ENCODE results near the gene SCRT2.
"Not testable (repeated sequence)": the region's sequence is repeated elsewhere in the genome, so short reads cannot be mapped to it uniquely, and the experiment has no call there.

SCRT2 gene

GRCh38 chr20:707451-708110 is 32.0 kb upstream of the SCRT2 start:
- no peak for DNase-seq
- ATAC-seq = no peak
- H3K4me3 Mint-ChIP-seq = no peak overlapping the region
- H3K27ac Mint-ChIP-seq = no peak overlapping the region
- H3K27me3 Mint-ChIP-seq = peaks cover 42% of the 10 kb centered on the region
- H3K4me1 Mint-ChIP-seq = no peaks in the 10 kb centered on the region
- peaks cover 0 to 7% of the 10 kb centered on the region in 2 donors for H3K9me3 Mint-ChIP-seq

GRCh38 chr20:706366-706885 is 30.8 kb upstream of the SCRT2 start:
- peaks cover 0 to 7% of the 10 kb centered on the region in 2 donors for H3K9me3 Mint-ChIP-seq
- no peaks in the 10 kb centered on the region for H3K4me1 Mint-ChIP-seq
- ATAC-seq = no peak

GRCh38 chr20:704726-705125 is 29.1 kb upstream of the SCRT2 start:
- no peak overlapping the region for H3K27ac Mint-ChIP-seq
- peaks cover 0 to 7% of the 10 kb centered on the region in 2 donors for H3K9me3 Mint-ChIP-seq
- ATAC-seq = no peak
- H3K4me3 Mint-ChIP-seq = no peak overlapping the region
- DNase-seq = no peak
- H3K4me1 Mint-ChIP-seq = no peaks in the 10 kb centered on the region
- peaks cover 23% of the 10 kb centered on the region for H3K27me3 Mint-ChIP-seq

More at GRCh38 chr20:706366-706885, 30.8 kb upstream of the SCRT2 start:
- no peak overlapping the region for H3K4me3 Mint-ChIP-seq
- no peak for DNase-seq
- H3K27ac Mint-ChIP-seq = no peak overlapping the region
- peaks cover 34% of the 10 kb centered on the region for H3K27me3 Mint-ChIP-seq

GRCh38 chr20:703426-703825 is 27.8 kb upstream of the SCRT2 start:
- peaks cover 12% of the 10 kb centered on the region for H3K27me3 Mint-ChIP-seq
- no peak overlapping the region for H3K4me3 Mint-ChIP-seq
- DNase-seq = no peak
- no peak for ATAC-seq
- no peaks in the 10 kb centered on the region for H3K9me3 Mint-ChIP-seq
- H3K27ac Mint-ChIP-seq = no peak overlapping the region
- no peaks in the 10 kb centered on the region for H3K4me1 Mint-ChIP-seq

GRCh38 chr20:703006-703405 is 27.4 kb upstream of the SCRT2 start:
- peaks cover 16% of the 10 kb centered on the region for H3K27me3 Mint-ChIP-seq
- H3K27ac Mint-ChIP-seq = no peak overlapping the region
- no peak overlapping the region for H3K4me3 Mint-ChIP-seq
- H3K4me1 Mint-ChIP-seq = no peaks in the 10 kb centered on the region
- H3K9me3 Mint-ChIP-seq = no peaks in the 10 kb centered on the region
- ATAC-seq = no peak
- no peak for DNase-seq

GRCh38 chr20:701401-702129 is 26.0 kb upstream of the SCRT2 start:
- DNase-seq (no peak), ATAC-seq (no peak)
- Mint-ChIP-seq H3K9me3 (no peaks in the 10 kb centered on the region), H3K27ac (peak overlapping the region in 1 of 2 donors; percentile 69), H3K4me1 (no peaks in the 10 kb centered on the region), H3K27me3 (peaks cover 9% of the 10 kb centered on the region), H3K4me3 (no peak overlapping the region)

GRCh38 chr20:699811-700338 is 24.3 kb upstream of the SCRT2 start:
- Mint-ChIP-seq H3K9me3 (no peaks in the 10 kb centered on the region), H3K27ac (no peak overlapping the region), H3K27me3 (peaks cover 9% of the 10 kb centered on the region), H3K4me3 (no peak overlapping the region), H3K4me1 (no peaks in the 10 kb centered on the region)
- DNase-seq = no peak
- no peak for ATAC-seq

- H3K27me3 Mint-ChIP-seq = peaks cover 11% of the 10 kb centered on the region
- H3K27ac Mint-ChIP-seq = no peak overlapping the region
- H3K4me3 Mint-ChIP-seq = no peak overlapping the region
- DNase-seq = no peak
- ATAC-seq = no peak
- H3K9me3 Mint-ChIP-seq = no peaks in the 10 kb centered on the region
- H3K4me1 Mint-ChIP-seq = no peaks in the 10 kb centered on the region
Measured at GRCh38 chr20:699342-699741, 23.7 kb upstream of the SCRT2 start.

GRCh38 chr20:698276-698675 is 22.7 kb upstream of the SCRT2 start:
- H3K4me1 Mint-ChIP-seq = no peaks in the 10 kb centered on the region
- DNase-seq = no peak
- no peak for ATAC-seq
- H3K27ac Mint-ChIP-seq = no peak overlapping the region
- peaks cover 16% of the 10 kb centered on the region for H3K27me3 Mint-ChIP-seq
- H3K4me3 Mint-ChIP-seq = no peak overlapping the region
- H3K9me3 Mint-ChIP-seq = no peaks in the 10 kb centered on the region

- no peak for DNase-seq
- Mint-ChIP-seq H3K9me3 (no peaks in the 10 kb centered on the region), H3K27me3 (peaks cover 16% of the 10 kb centered on the region), H3K4me3 (no peak overlapping the region), H3K4me1 (no peaks in the 10 kb centered on the region), H3K27ac (no peak overlapping the region)
- no peak for ATAC-seq
Measured at GRCh38 chr20:697826-698225, 22.2 kb upstream of the SCRT2 start.

GRCh38 chr20:695165-695866 is 19.7 kb upstream of the SCRT2 start:
- no peak overlapping the region for H3K27ac Mint-ChIP-seq
- DNase-seq (no peak), ATAC-seq (no peak)
- H3K4me3 Mint-ChIP-seq = no peak overlapping the region
- H3K4me1 Mint-ChIP-seq = no peaks in the 10 kb centered on the region
- H3K27me3 Mint-ChIP-seq = peaks cover 18% of the 10 kb centered on the region
- H3K9me3 Mint-ChIP-seq = no peaks in the 10 kb centered on the region

- peaks cover 21% of the 10 kb centered on the region for H3K27me3 Mint-ChIP-seq
- no peak for ATAC-seq
- H3K4me3 Mint-ChIP-seq = no peak overlapping the region
- DNase-seq = no peak
- H3K4me1 Mint-ChIP-seq = no peaks in the 10 kb centered on the region
- H3K9me3 Mint-ChIP-seq = no peaks in the 10 kb centered on the region
- H3K27ac Mint-ChIP-seq = no peak overlapping the region
Measured at GRCh38 chr20:694496-694895, 18.9 kb upstream of the SCRT2 start.

- DNase-seq, H3K9me3 Mint-ChIP-seq, H3K4me1 Mint-ChIP-seq, H3K27ac Mint-ChIP-seq, H3K4me3 Mint-ChIP-seq, ATAC-seq: not testable (repeated sequence)
- H3K27me3 Mint-ChIP-seq = peaks cover 21% of the 10 kb centered on the region
Measured at GRCh38 chr20:693786-694185, 18.2 kb upstream of the SCRT2 start.

- ATAC-seq = no peak
- peaks cover 20% of the 10 kb centered on the region for H3K27me3 Mint-ChIP-seq
- no peak overlapping the region for H3K4me3 Mint-ChIP-seq
- H3K4me1 Mint-ChIP-seq = no peaks in the 10 kb centered on the region
- no peak for DNase-seq
- no peaks in the 10 kb centered on the region for H3K9me3 Mint-ChIP-seq
- no peak overlapping the region for H3K27ac Mint-ChIP-seq
Measured at GRCh38 chr20:692044-692443, 16.4 kb upstream of the SCRT2 start.

GRCh38 chr20:689947-690346 is 14.3 kb upstream of the SCRT2 start:
- H3K9me3 Mint-ChIP-seq = no peaks in the 10 kb centered on the region
- no peak overlapping the region for H3K27ac Mint-ChIP-seq
- peaks cover 33% of the 10 kb centered on the region for H3K27me3 Mint-ChIP-seq
- no peak for DNase-seq
- no peaks in the 10 kb centered on the region for H3K4me1 Mint-ChIP-seq
- ATAC-seq = no peak
- H3K4me3 Mint-ChIP-seq = no peak overlapping the region

- no peak overlapping the region for H3K4me3 Mint-ChIP-seq
- ATAC-seq (no peak), DNase-seq (no peak)
- no peaks in the 10 kb centered on the region for H3K4me1 Mint-ChIP-seq
- H3K27ac Mint-ChIP-seq = no peak overlapping the region
- H3K27me3 Mint-ChIP-seq = peaks cover 31% of the 10 kb centered on the region
- no peaks in the 10 kb centered on the region for H3K9me3 Mint-ChIP-seq
Measured at GRCh38 chr20:689348-689747, 13.7 kb upstream of the SCRT2 start.
